Keratinocyte (primary cell): ENCODE data around the gene FARP2.

Experiments used
- CTCF ChIP-seq, 3 experiments: IDR thresholded peaks in 1 of 3; conservative IDR thresholded peaks in 1 of 3; optimal IDR thresholded peaks in 1 of 3; 2 replicates in 2 of 3; 3 replicates in 1 of 3; pipeline versions ENCODE3 to v1.5.1; 2011; ENCODE audit warnings: low read length in 3 of 3, mild to moderate bottlenecking in 3 of 3, moderate library complexity in 2 of 3, control low read depth in 1 of 3, inconsistent platforms in 1 of 3; ENCODE audit not compliant: insufficient read depth in 2 of 3; ENCODE audit errors: extremely low read depth in 1 of 3
- EZH2 ChIP-seq: IDR thresholded peaks from one replicate; pipeline ENCODE4 v1.6.1; 2012; ENCODE audit warnings: inconsistent platforms, mild to moderate bottlenecking, low read length, moderate library complexity

GRCh38 chr2:241485172-241485911 is 129.3 kb downstream of the FARP2 start:
- TF ChIP-seq CTCF (optimal IDR thresholded peaks at IDR 0.05 in 1 of 3, IDR thresholded peaks at IDR 0.05 in 1 of 3, conservative IDR thresholded peaks at IDR 0.05 in 1 of 3; ENCODE audit: extremely low read depth in 1 of 3, insufficient read depth in 2 of 3, low read length in 3 of 3), result no peak
- TF ChIP-seq EZH2, result no peak
